HCT116 (cell line): ENCODE data around the gene MATK. TPM values are rescaled to one million over a fixed set of nuclear protein-coding genes. Genes with fewer than 3 reads are reported as not detected.
"Not testable (repeated sequence)": the region's sequence is repeated elsewhere in the genome, so short reads cannot be mapped to it uniquely, and the experiment has no call there.

ENCODE experiments used
- ATAC-seq: fragments of 200-7000 bp; cut with Tn5 transposase; 2 replicates; pipeline ENCODE4 v1.9.1; 2020; ENCODE audit warnings: mild to moderate bottlenecking, moderate library complexity
- BruUV-seq: library from RNA; stranded (reverse); fragments of 400-500 nt; replicated peaks from 2 replicates; lab custom pipeline; 2021; lab: Mats Ljungman, UMichigan
- CTCF ChIA-PET: fragments of 300-600 bp; sonication (Branson Sonifier 250); formaldehyde crosslinking; loops from one replicate; lab custom pipeline; 2021; ENCODE audit warnings: antibody characterized with exemption; lab: Charles Lee
- POLR2A ChIA-PET: fragments of 300-600, 350-600 bp; sonication (Branson Sonifier 250); formaldehyde crosslinking; loops from one replicate; lab custom pipeline; 2021; ENCODE audit warnings: antibody characterized with exemption; lab: Charles Lee
- RAD21 ChIA-PET, 2 experiments: fragments of 300-600 bp; sonication (Branson Sonifier 250); formaldehyde crosslinking; loops; one replicate each; lab custom pipeline; 2023; ENCODE audit warnings: low total read pairs in 2 of 2; ENCODE audit not compliant: uncharacterized antibody in 2 of 2, unreplicated experiment in 2 of 2, low non-redundant PET in 1 of 2; lab: Charles Lee
- DNase-seq: peaks from one replicate; pipeline ENCODE4 v3.0.0-alpha.2; 2010; ENCODE audit warnings: low read depth, low spot score
- H2AFZ ChIP-seq: fragments of 200-600 bp; shearing (Covaris generic), sonication (generic); 2 replicates; pipeline ENCODE4 v1.6.1; 2017; ENCODE audit warnings: low read depth, mixed run types, mixed read lengths, antibody characterized with exemption, low read length; ENCODE audit not compliant: poor library complexity, severe bottlenecking
- H3K27ac ChIP-seq: 2 replicates; pipeline ENCODE4 v1.5.1; 2012; ENCODE audit warnings: low read depth, low read length
- H3K27me3 ChIP-seq: fragments of 200-600 bp; sonication (generic); 2 replicates; pipeline ENCODE4 v1.6.1; 2016; ENCODE audit warnings: mixed run types, low read length, mixed read lengths; ENCODE audit not compliant: insufficient read depth
- H3K36me3 ChIP-seq, 2 experiments: fragments of 200-500 bp in 1 of 2; fragments of 200-600 bp in 1 of 2; sonication (Bioruptor generic) in 1 of 2; sonication (generic) in 1 of 2; 2 replicates each; pipeline versions ENCODE4 v1.5.1 to v1.6.1; 2014 to 2016; ENCODE audit warnings: low read length in 2 of 2, inconsistent platforms in 1 of 2, mixed read lengths in 1 of 2, mixed run types in 1 of 2; ENCODE audit not compliant: insufficient read depth in 2 of 2, control insufficient read depth in 1 of 2
- H3K4me1 ChIP-seq, 2 experiments: fragments of 200-600 bp in 1 of 2; sonication (generic) in 1 of 2; 2 replicates each; pipeline versions ENCODE4 v1.5.1 to v1.6.1; 2012 to 2017; ENCODE audit warnings: low read length in 2 of 2, inconsistent platforms in 1 of 2, mild to moderate bottlenecking in 1 of 2, mixed read lengths in 1 of 2, mixed run types in 1 of 2, moderate library complexity in 1 of 2; ENCODE audit not compliant: insufficient read depth in 2 of 2, control insufficient read depth in 1 of 2
- H3K4me2 ChIP-seq: fragments of 200-600 bp; sonication (generic); 2 replicates; pipeline ENCODE4 v1.6.1; 2017; ENCODE audit warnings: mixed run types, low read length, mixed read lengths
- H3K4me3 ChIP-seq, 2 experiments: fragments of 200-600 bp in 1 of 2; sonication (generic) in 1 of 2; replicated peaks in 1 of 2; 2 replicates each; pipeline ENCODE4 v1.5.1; 2011 to 2016; ENCODE audit warnings: low read length in 2 of 2, control low read depth in 1 of 2, low read depth in 1 of 2, mild to moderate bottlenecking in 1 of 2, mixed read lengths in 1 of 2, mixed run types in 1 of 2
- H3K79me2 ChIP-seq: fragments of 200-600 bp; sonication (generic); 2 replicates; pipeline ENCODE4 v1.6.1; 2017; ENCODE audit warnings: mild to moderate bottlenecking, mixed run types, low read length, moderate library complexity, mixed read lengths; ENCODE audit not compliant: insufficient read depth
- H3K9ac ChIP-seq: fragments of 200-600 bp; sonication (generic); 2 replicates; pipeline ENCODE4 v1.6.1; 2016; ENCODE audit warnings: low read length, mixed read lengths
- H3K9me2 ChIP-seq: fragments of 200-600 bp; sonication (generic), shearing (Covaris generic); 2 replicates; pipeline ENCODE4 v1.6.1; 2017; ENCODE audit warnings: mixed run types, mild to moderate bottlenecking, moderate library complexity; ENCODE audit not compliant: insufficient read depth
- H3K9me3 ChIP-seq, 2 experiments: fragments of 200-500 bp in 1 of 2; fragments of 200-600 bp in 1 of 2; sonication (Bioruptor generic) in 1 of 2; sonication (generic) in 1 of 2; 2 replicates each; pipeline ENCODE4 v1.6.1; 2014 to 2017; ENCODE audit warnings: low read length in 2 of 2, mixed read lengths in 2 of 2, inconsistent platforms in 1 of 2, low read depth in 1 of 2, mild to moderate bottlenecking in 1 of 2, mixed run types in 1 of 2, moderate library complexity in 1 of 2; ENCODE audit not compliant: control insufficient read depth in 1 of 2, insufficient read depth in 1 of 2
- H4K20me1 ChIP-seq: fragments of 200-600 bp; sonication (generic), shearing (Covaris generic); 2 replicates; pipeline ENCODE4 v1.6.1; 2017; ENCODE audit warnings: mixed run types, mild to moderate bottlenecking, moderate library complexity; ENCODE audit not compliant: insufficient read depth
- CTCF ChIP-seq, 3 experiments: fragments of 200-600 bp in 1 of 3; sonication (generic) in 1 of 3; IDR thresholded peaks in 2 of 3; conservative IDR thresholded peaks in 1 of 3; 2 replicates each; pipeline ENCODE4 v1.5.1; 2012 to 2017; ENCODE audit warnings: low read depth in 2 of 3, low read length in 2 of 3, antibody characterized with exemption in 1 of 3, borderline replicate concordance in 1 of 3, control low read depth in 1 of 3, mild to moderate bottlenecking in 1 of 3, mixed read lengths in 1 of 3, mixed run types in 1 of 3, moderate library complexity in 1 of 3; ENCODE audit not compliant: insufficient read depth in 1 of 3
- EGR1 ChIP-seq: IDR thresholded peaks from 2 replicates; pipeline ENCODE4 v1.6.1; 2012; ENCODE audit warnings: low read depth
- EZH2 ChIP-seq: fragments of 200-600 bp; sonication (generic); IDR thresholded peaks from 2 replicates; pipeline ENCODE4 v1.6.1; 2017; ENCODE audit warnings: antibody characterized with exemption, mixed run types
- POLR2A ChIP-seq: IDR thresholded peaks from 2 replicates; pipeline ENCODE4 v1.7.0; 2011; ENCODE audit warnings: borderline replicate concordance; ENCODE audit not compliant: insufficient read depth, insufficient read length; ENCODE audit errors: extremely low read depth
- POLR2AphosphoS5 ChIP-seq: IDR thresholded peaks from 2 replicates; pipeline ENCODE4 v1.6.1; 2011; ENCODE audit warnings: mild to moderate bottlenecking, low read depth, low read length, moderate library complexity
- RAD21 ChIP-seq: IDR thresholded peaks from 2 replicates; pipeline ENCODE4 v1.6.1; 2012; ENCODE audit warnings: low read depth, mild to moderate bottlenecking
- SIN3A ChIP-seq: IDR thresholded peaks from 2 replicates; pipeline ENCODE4 v1.6.1; 2012; ENCODE audit warnings: low read depth
- SRF ChIP-seq: IDR thresholded peaks from 2 replicates; pipeline ENCODE4 v1.6.1; 2012; ENCODE audit warnings: low read depth
- TCF7L2 ChIP-seq: IDR thresholded peaks from 2 replicates; pipeline ENCODE4 v1.7.0; 2011; ENCODE audit warnings: borderline replicate concordance, inconsistent platforms; ENCODE audit not compliant: insufficient read depth, insufficient read length; ENCODE audit errors: extremely low read depth
- ZBTB33 ChIP-seq: IDR thresholded peaks from 2 replicates; pipeline ENCODE4 v1.6.1; 2011; ENCODE audit warnings: mild to moderate bottlenecking, low read length, moderate library complexity; ENCODE audit not compliant: insufficient replicate concordance; ENCODE audit errors: extremely low read depth
- ZFX ChIP-seq: fragments of 450-650 bp; IDR thresholded peaks from 2 replicates; pipeline ENCODE4 v1.6.1; 2017
- intact Hi-C: fragments of 100-400 bp; cut with micrococcal nuclease; formaldehyde crosslinking; loops from 2 replicates; pipeline ENCODE4 v1.10.0; 2022
- total RNA-seq: library from RNA; stranded (reverse); gene quantifications from one replicate; pipeline ENCODE4 v1.2.1, GENCODE V29; 2021; ENCODE audit not compliant: unreplicated experiment
- TF ChIP-seq, protein P1 (sequence below): IDR thresholded peaks from 2 replicates; pipeline ENCODE4 v1.6.1; 2012

MATK gene
- total RNA-seq, 1 experiment from 2014 or later, result not detected

- ChIA-PET RAD21 (no interaction called here), POLR2A (no interaction called here), CTCF (no interaction called here)
- H2AFZ ChIP-seq, result no peak overlapping the region
- no peak overlapping the region for H3K4me3 ChIP-seq
- H3K9me3 ChIP-seq, result no peaks in the 10 kb centered on the region
- H3K36me3 ChIP-seq, result peaks cover 0 to 5% of the 10 kb centered on the region in 2 experiments; a peak in 2 of 4 replicates
- no peak overlapping the region for H3K27ac ChIP-seq
- no peak overlapping the region for H3K9ac ChIP-seq
- no peak for ATAC-seq
- TF ChIP-seq SRF (no peak), TCF7L2 (no peak), SIN3A (no peak), POLR2AphosphoS5 (no peak), RAD21 (no peak), CTCF (IDR thresholded peaks at IDR 0.05 in 2 of 3, conservative IDR thresholded peaks at IDR 0.05 in 1 of 3; ENCODE audit: borderline replicate concordance in 1 of 3, insufficient read depth in 1 of 3, low read depth in 2 of 3, low read length in 2 of 3) (no peak), ZFX (no peak), POLR2A (no peak), ZBTB33 (no peak), EZH2 (no peak), EGR1 (no peak)
- TF ChIP-seq, protein P1, sequence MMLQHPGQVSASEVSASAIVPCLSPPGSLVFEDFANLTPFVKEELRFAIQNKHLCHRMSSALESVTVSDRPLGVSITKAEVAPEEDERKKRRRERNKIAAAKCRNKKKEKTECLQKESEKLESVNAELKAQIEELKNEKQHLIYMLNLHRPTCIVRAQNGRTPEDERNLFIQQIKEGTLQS, result no peak
- DNase-seq, result no peak
- H3K79me2 ChIP-seq, result peaks cover 6% of the 10 kb centered on the region
- H4K20me1 ChIP-seq, result no peaks in the 10 kb centered on the region
- no peak overlapping the region for H3K4me2 ChIP-seq
- no peaks in the 10 kb centered on the region for H3K27me3 ChIP-seq
- no TSS peak for BruUV-seq
- intact Hi-C loops, result no loop called here
- H3K9me2 ChIP-seq, result no peaks in the 10 kb centered on the region
- H3K4me1 ChIP-seq, result peaks cover 3 to 9% of the 10 kb centered on the region in 2 experiments; a peak in 2 of 4 replicates
These were observed 19.7 kb downstream of the MATK start for GRCh38 chr19:3766520-3766919.

- BruUV-seq, POLR2A ChIA-PET, H3K9me3 ChIP-seq, H3K9ac ChIP-seq, CTCF ChIA-PET, ATAC-seq, H3K4me3 ChIP-seq, H3K9me2 ChIP-seq, DNase-seq, H2AFZ ChIP-seq, H3K36me3 ChIP-seq, intact Hi-C loops, H4K20me1 ChIP-seq, H3K27ac ChIP-seq, H3K4me2 ChIP-seq, H3K27me3 ChIP-seq: not testable (repeated sequence)
- Histone ChIP-seq H3K4me1 (peaks cover 3 to 11% of the 10 kb centered on the region in 2 experiments; a peak in 2 of 4 replicates), H3K79me2 (peaks cover 14% of the 10 kb centered on the region)
- RAD21 ChIA-PET, result interaction anchor here in 1 of 2 experiments (0.7 kb wide), 1 partner anchor 56 kb away, joined by 8 read pairs; no protein-coding TSS in a partner anchor
These were observed 20.4 kb downstream of the MATK start for GRCh38 chr19:3765757-3766156.
